Measurements from ENCODE around the gene MECR.
"Not testable (repeated sequence)": the region's sequence is repeated elsewhere in the genome, so short reads cannot be mapped to it uniquely, and the experiment has no call there.

MECR gene

GRCh38 chr1:29166291-29166878, 64.3 kb downstream of the MECR start:
- no peak for FAIRE-seq

GRCh38 chr1:29164588-29164987, 66.1 kb downstream of the MECR start:
- no peak for FAIRE-seq

GRCh38 chr1:29162476-29163138, 68.1 kb downstream of the MECR start:
- FAIRE-seq = no peak

- FAIRE-seq = no peak
These were observed 68.7 kb downstream of the MECR start for GRCh38 chr1:29162025-29162424.

GRCh38 chr1:29159773-29160172, 71.0 kb downstream of the MECR start:
- no peak for FAIRE-seq

GRCh38 chr1:29157269-29157601, 73.5 kb downstream of the MECR start:
- no peak for FAIRE-seq

GRCh38 chr1:29156543-29157268, 74.0 kb downstream of the MECR start:
- FAIRE-seq = no peak

- no peak for FAIRE-seq
These were observed 78.5 kb downstream of the MECR start for GRCh38 chr1:29152046-29152805.

GRCh38 chr1:29150346-29150745, 80.4 kb downstream of the MECR start:
- not testable (repeated sequence) for FAIRE-seq

- FAIRE-seq = no peak
These were observed 81.9 kb downstream of the MECR start for GRCh38 chr1:29148656-29149491.

GRCh38 chr1:29145739-29146437, 84.8 kb downstream of the MECR start:
- no peak for FAIRE-seq

- FAIRE-seq = no peak
These were observed 86.6 kb downstream of the MECR start for GRCh38 chr1:29144178-29144577.

- FAIRE-seq = no peak
These were observed 88.0 kb downstream of the MECR start for GRCh38 chr1:29142714-29143113.
